Esophagus muscularis mucosa (tissue), 4 donors: ENCODE results near the gene CNTNAP2. TPM values are rescaled to one million over a fixed set of nuclear protein-coding genes. Genes with fewer than 3 reads are reported as not detected.

ENCODE experiments used
- DNase-seq: peaks from one replicate; pipeline ENCODE4 v3.0.0-alpha.2; 2017; ENCODE audit errors: extremely low spot score
- H3K27ac ChIP-seq, 4 donors: fragments of 200-600 bp; sonication (generic); replicated peaks in 1 of 4; 1 replicate in 3 of 4; 2 replicates in 1 of 4; pipeline ENCODE4 v1.5.1; 2016 to 2019; ENCODE audit warnings: mild to moderate bottlenecking in 1 of 4
- H3K27me3 ChIP-seq, 4 donors: fragments of 200-600 bp; sonication (generic); one replicate each; pipeline versions ENCODE4 v1.5.1 to v1.6.0; 2016 to 2019
- H3K36me3 ChIP-seq, 4 donors: fragments of 200-600 bp; sonication (generic); one replicate each; pipeline ENCODE4 v1.5.1; 2016 to 2019
- H3K4me1 ChIP-seq, 4 donors: fragments of 200-600 bp; sonication (generic); one replicate each; pipeline ENCODE4 v1.5.1; 2016 to 2019
- H3K4me3 ChIP-seq, 4 donors: fragments of 200-600 bp; sonication (generic); 1 replicate in 2 of 4; 2 replicates in 2 of 4; pipeline ENCODE4 v1.5.1; 2016 to 2019; ENCODE audit warnings: mild to moderate bottlenecking in 4 of 4, moderate library complexity in 1 of 4
- H3K9me3 ChIP-seq, 4 donors: fragments of 200-600 bp; sonication (generic); 1 replicate in 3 of 4; 2 replicates in 1 of 4; pipeline ENCODE4 v1.5.1; 2016 to 2019
- CTCF ChIP-seq, 3 experiments: fragments of 200-600 bp in 2 of 3; fragments of 450-650 bp in 1 of 3; sonication (generic) in 2 of 3; IDR thresholded peaks; one replicate each; pipeline ENCODE4 v1.5.1; 2017 to 2019; ENCODE audit warnings: antibody characterized with exemption in 3 of 3, mild to moderate bottlenecking in 2 of 3, moderate library complexity in 1 of 3
- EP300 ChIP-seq: sonication (generic); formaldehyde crosslinking; IDR thresholded peaks from one replicate; pipeline ENCODE4 v1.6.1; 2017; ENCODE audit warnings: antibody characterized with exemption
- POLR2A ChIP-seq: fragments of 450-650 bp; IDR thresholded peaks from one replicate; pipeline ENCODE4 v1.6.1; 2017; ENCODE audit warnings: antibody characterized with exemption, moderate library complexity, mild to moderate bottlenecking, low read depth
- POLR2AphosphoS5 ChIP-seq, 2 donors: sonication (generic); formaldehyde crosslinking; IDR thresholded peaks; one replicate each; pipeline ENCODE4 v1.6.1; 2017; ENCODE audit warnings: antibody characterized with exemption in 2 of 2
- WGBS: methylation state at CpG from one replicate; pipeline ENCODE4 v1.1.5; 2018; 5-methylcytosine and 5-hydroxymethylcytosine counted together
- intact Hi-C: fragments of 100-400 bp; cut with DNase I; formaldehyde crosslinking; loops from one replicate; pipeline ENCODE4 v1.15.1; 2023
- total RNA-seq, 4 donors: library from RNA; depleted of rRNA; stranded (reverse); fragments of >200 nt; gene quantifications; one replicate each; pipeline versions ENCODE4 v1.1.0 to v1.2.1, GENCODE V29; 2016

Gene CNTNAP2
- total RNA-seq, 4 donors from 2014 or later = 1.2 to 2.9 (median 1.9) TPM

- intact Hi-C loops = no loop called here
- no peaks in the 10 kb centered on the region for H3K4me1 ChIP-seq
- DNase-seq = no peak
- peaks cover 0 to 3% (median 0%) of the 10 kb centered on the region in 4 donors for H3K9me3 ChIP-seq
- TF ChIP-seq POLR2A = no peak
- no peak for TF ChIP-seq POLR2AphosphoS5 (IDR thresholded peaks at IDR 0.05)
- no peak for TF ChIP-seq CTCF (IDR thresholded peaks at IDR 0.05)
- no peak for TF ChIP-seq EP300
- 100% methylated on average over 1 of the region's 1 CpG for WGBS
- H3K27ac ChIP-seq = no peak overlapping the region
- no peaks in the 10 kb centered on the region for H3K27me3 ChIP-seq
- no peak overlapping the region for H3K4me3 ChIP-seq
- H3K36me3 ChIP-seq = no peaks in the 10 kb centered on the region
Observed at GRCh38 chr7:147207988-147208387, 1091.4 kb downstream of the CNTNAP2 start.

- intact Hi-C loops = no loop called here
- no peak for DNase-seq
- H3K27me3 ChIP-seq = no peaks in the 10 kb centered on the region
- H3K27ac ChIP-seq = no peak overlapping the region
- H3K36me3 ChIP-seq = no peaks in the 10 kb centered on the region
- no peak for TF ChIP-seq POLR2AphosphoS5 (IDR thresholded peaks at IDR 0.05)
- TF ChIP-seq CTCF (IDR thresholded peaks at IDR 0.05) = no peak
- TF ChIP-seq EP300 = no peak
- no peak for TF ChIP-seq POLR2A
- 69% methylated on average over 2 of the region's 2 CpGs for WGBS
- H3K9me3 ChIP-seq = no peaks in the 10 kb centered on the region
- no peak overlapping the region for H3K4me3 ChIP-seq
- no peaks in the 10 kb centered on the region for H3K4me1 ChIP-seq
Observed at GRCh38 chr7:147231275-147231674, 1114.7 kb downstream of the CNTNAP2 start.

- no peak for TF ChIP-seq POLR2AphosphoS5 (IDR thresholded peaks at IDR 0.05)
- WGBS = 72% methylated on average over 5 of the region's 5 CpGs
- DNase-seq = no peak
- H3K9me3 ChIP-seq = no peaks in the 10 kb centered on the region
- no peaks in the 10 kb centered on the region for H3K4me1 ChIP-seq
- intact Hi-C loops = no loop called here
- H3K27me3 ChIP-seq = no peaks in the 10 kb centered on the region
- no peaks in the 10 kb centered on the region for H3K36me3 ChIP-seq
- H3K27ac ChIP-seq = no peak overlapping the region
- no peak overlapping the region for H3K4me3 ChIP-seq
Observed at GRCh38 chr7:147235645-147236382, 1119.2 kb downstream of the CNTNAP2 start.

GRCh38 chr7:147240468-147240867 is 1123.9 kb downstream of the CNTNAP2 start:
- no peaks in the 10 kb centered on the region for H3K4me1 ChIP-seq
- WGBS = 68% methylated on average over 5 of the region's 5 CpGs
- no peaks in the 10 kb centered on the region for H3K9me3 ChIP-seq
- TF ChIP-seq POLR2A (no peak), CTCF (IDR thresholded peaks at IDR 0.05) (no peak), POLR2AphosphoS5 (IDR thresholded peaks at IDR 0.05) (no peak), EP300 (no peak)
- no peaks in the 10 kb centered on the region for H3K36me3 ChIP-seq
- H3K27me3 ChIP-seq = no peaks in the 10 kb centered on the region
- DNase-seq = no peak
- no peak overlapping the region for H3K4me3 ChIP-seq
- intact Hi-C loops = loop anchor here (5.0 kb wide), 1 partner anchor 842 kb away; no protein-coding TSS in a partner anchor
- H3K27ac ChIP-seq = no peak overlapping the region

- TF ChIP-seq CTCF (IDR thresholded peaks at IDR 0.05) (peak; percentile 37 to 73 (median 52)), POLR2AphosphoS5 (IDR thresholded peaks at IDR 0.05) (no peak)
- Histone ChIP-seq H3K36me3 (no peaks in the 10 kb centered on the region), H3K27me3 (no peaks in the 10 kb centered on the region), H3K4me1 (no peaks in the 10 kb centered on the region), H3K4me3 (no peak overlapping the region), H3K9me3 (no peaks in the 10 kb centered on the region), H3K27ac (no peak overlapping the region)
- intact Hi-C loops = no loop called here
- DNase-seq = no peak
- 52% methylated on average over 8 of the region's 8 CpGs for WGBS
Observed at GRCh38 chr7:147245274-147245673, 1128.7 kb downstream of the CNTNAP2 start.
